ENCODE measurements around the gene PRDX4.

- no peak for TF ChIP-seq CTCF (optimal IDR thresholded peaks at IDR 0.05 in 1 of 3, IDR thresholded peaks at IDR 0.05 in 1 of 3, conservative IDR thresholded peaks at IDR 0.05 in 1 of 3; ENCODE audit: extremely low read depth in 1 of 3, insufficient read depth in 2 of 3, low read length in 3 of 3)
- TF ChIP-seq EZH2 (IDR thresholded peaks at IDR 0.05; ENCODE audit: low read length): no peak
Measured at GRCh38 chrX:23704673-23705206, 37.4 kb downstream of the PRDX4 start.

All from keratinocyte (primary cell).